Measurements from ENCODE around the gene IKZF4.
"Not testable (repeated sequence)": the region's sequence is repeated elsewhere in the genome, so short reads cannot be mapped to it uniquely, and the experiment has no call there.

The IKZF4 gene

DNA sequence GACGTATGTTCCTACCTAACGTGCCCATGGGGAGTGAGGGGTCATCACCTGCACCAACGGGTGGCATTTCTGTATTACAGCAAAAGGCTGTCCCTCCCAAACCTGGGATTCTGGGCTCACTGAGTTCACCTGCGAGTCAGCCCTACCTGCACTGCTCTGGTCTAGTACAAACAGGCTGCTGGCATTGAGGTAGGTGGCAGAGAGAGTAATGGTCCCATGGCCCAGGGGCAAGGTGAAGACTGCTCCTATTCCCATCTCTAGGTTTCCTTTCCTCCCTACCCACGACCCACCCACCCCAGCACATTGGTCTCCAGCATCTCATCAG, 23.3 kb upstream of the IKZF4 start:
- H3K27me3 ChIP-seq (ENCODE audit: control insufficient read depth, insufficient read depth, low read length), result no peaks in the 10 kb centered on the region
- H3K36me3 ChIP-seq (ENCODE audit: control insufficient read depth, insufficient read depth, low read length), result peaks cover 3% of the 10 kb centered on the region; the same call in 1 of the 2 replicates
- H3K4me1 ChIP-seq (ENCODE audit: control insufficient read depth, insufficient read depth, low read length), result no peaks in the 10 kb centered on the region
- WGBS (ENCODE audit: insufficient coverage, insufficient read length), result no CpG with 5 or more reads among the region's 5 CpGs
- H3K9me3 ChIP-seq (ENCODE audit: control insufficient read depth, insufficient read depth, low read length), result no peaks in the 10 kb centered on the region
- H3K27ac ChIP-seq (ENCODE audit: low read length), result no peak overlapping the region
- H3K4me3 ChIP-seq (ENCODE audit: low read length), result peak overlapping the region; percentile 82
- DNase-seq (ENCODE audit: low read depth, low spot score), result no peak

DNA sequence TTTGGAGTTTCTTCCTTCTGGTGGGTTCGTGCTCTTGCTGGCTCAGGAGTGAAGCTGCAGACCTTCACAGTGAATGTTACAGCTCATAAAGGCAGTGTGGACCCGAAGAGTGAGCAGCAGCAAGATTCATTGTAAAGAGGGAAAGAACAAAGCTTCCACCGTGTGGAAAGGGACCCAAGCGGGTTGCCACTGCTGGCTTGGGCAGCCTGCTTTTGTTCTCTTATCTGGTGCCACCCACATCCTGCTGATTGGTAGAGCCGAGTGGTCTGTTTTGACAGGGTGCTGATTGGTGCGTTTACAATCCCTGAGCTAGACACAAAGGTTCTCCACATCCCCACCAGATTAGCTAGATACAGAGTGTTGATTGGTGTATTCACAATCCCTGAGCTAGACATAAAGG, 21.3 kb upstream of the IKZF4 start:
- WGBS (ENCODE audit: insufficient coverage, insufficient read length), result no CpG with 5 or more reads among the region's 6 CpGs
- not testable (repeated sequence) for H3K36me3 ChIP-seq (ENCODE audit: control insufficient read depth, insufficient read depth, low read length); DNase-seq (ENCODE audit: low read depth, low spot score); H3K27ac ChIP-seq (ENCODE audit: low read length); H3K27me3 ChIP-seq (ENCODE audit: control insufficient read depth, insufficient read depth, low read length); H3K9me3 ChIP-seq (ENCODE audit: control insufficient read depth, insufficient read depth, low read length); H3K4me1 ChIP-seq (ENCODE audit: control insufficient read depth, insufficient read depth, low read length); H3K4me3 ChIP-seq (ENCODE audit: low read length)

DNA sequence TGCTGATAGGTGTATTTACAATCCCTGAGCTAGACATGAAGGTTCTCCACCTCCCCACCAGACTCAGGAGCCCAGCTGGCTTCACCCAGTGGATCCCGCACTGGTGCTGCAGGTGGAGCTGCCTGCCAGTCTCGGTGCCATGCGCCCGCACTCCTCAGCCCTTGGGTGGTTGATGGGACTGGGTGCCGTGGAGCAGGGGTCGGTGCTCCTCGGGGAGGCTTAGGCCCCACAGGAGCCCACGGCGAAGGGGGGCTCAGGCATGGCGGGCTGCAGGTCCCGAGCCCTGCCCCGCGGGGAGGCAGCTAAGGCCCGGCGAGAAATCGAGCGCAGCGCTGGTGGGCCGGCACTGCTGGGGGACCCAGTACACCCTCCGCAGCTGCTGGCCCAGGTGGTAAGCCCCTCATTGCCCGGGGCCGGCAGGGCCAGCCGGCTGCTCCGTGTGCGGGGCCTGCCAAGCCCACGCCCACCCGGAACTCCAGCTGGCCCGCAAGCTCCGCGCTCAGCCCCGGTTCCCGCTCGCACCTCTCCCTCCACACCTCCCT, 20.8 kb upstream of the IKZF4 start:
- not testable (repeated sequence) for H3K9me3 ChIP-seq (ENCODE audit: control insufficient read depth, insufficient read depth, low read length); H3K4me3 ChIP-seq (ENCODE audit: low read length); H3K36me3 ChIP-seq (ENCODE audit: control insufficient read depth, insufficient read depth, low read length); H3K27me3 ChIP-seq (ENCODE audit: control insufficient read depth, insufficient read depth, low read length); DNase-seq (ENCODE audit: low read depth, low spot score); H3K27ac ChIP-seq (ENCODE audit: low read length); H3K4me1 ChIP-seq (ENCODE audit: control insufficient read depth, insufficient read depth, low read length)
- no CpG with 5 or more reads among the region's 33 CpGs for WGBS (ENCODE audit: insufficient coverage, insufficient read length)

DNA sequence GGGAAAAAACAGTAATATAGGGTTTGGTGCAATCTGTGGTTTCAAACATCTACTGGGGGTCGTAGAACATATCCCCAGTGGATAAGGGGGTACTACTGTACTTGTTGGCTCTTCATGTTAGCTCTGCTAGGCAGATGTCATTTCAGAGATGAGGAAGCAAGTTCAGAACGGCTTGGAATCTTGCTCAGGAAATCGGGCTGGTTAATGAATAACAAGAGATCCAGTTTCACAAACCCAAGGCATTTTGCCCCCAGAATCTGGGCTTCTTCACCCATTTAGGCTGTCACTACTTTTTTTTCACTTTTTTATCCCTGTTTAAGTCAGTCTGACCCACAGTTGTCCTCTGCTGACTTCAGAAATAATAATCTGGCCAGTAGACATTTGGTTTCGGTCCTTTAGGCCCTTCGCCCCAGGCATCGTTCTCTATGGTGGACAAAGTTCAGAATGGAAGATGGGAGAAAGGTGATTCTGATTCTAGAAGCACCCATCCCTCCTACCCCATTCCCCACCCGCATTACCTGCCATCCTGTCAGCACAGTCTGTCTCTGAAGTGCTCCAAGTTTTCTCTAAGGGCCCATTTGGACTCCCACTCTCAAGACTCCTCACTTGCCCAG, 19.2 kb upstream of the IKZF4 start:
- Histone ChIP-seq H3K27ac (ENCODE audit: low read length) (no peak overlapping the region), H3K27me3 (ENCODE audit: control insufficient read depth, insufficient read depth, low read length) (no peaks in the 10 kb centered on the region), H3K36me3 (ENCODE audit: control insufficient read depth, insufficient read depth, low read length) (peaks cover 10% of the 10 kb centered on the region; the same call in 1 of the 2 replicates), H3K9me3 (ENCODE audit: control insufficient read depth, insufficient read depth, low read length) (no peaks in the 10 kb centered on the region), H3K4me1 (ENCODE audit: control insufficient read depth, insufficient read depth, low read length) (no peaks in the 10 kb centered on the region), H3K4me3 (ENCODE audit: low read length) (no peak overlapping the region)
- no peak for DNase-seq (ENCODE audit: low read depth, low spot score)
- WGBS (ENCODE audit: insufficient coverage, insufficient read length), result no CpG with 5 or more reads among the region's 7 CpGs

DNA sequence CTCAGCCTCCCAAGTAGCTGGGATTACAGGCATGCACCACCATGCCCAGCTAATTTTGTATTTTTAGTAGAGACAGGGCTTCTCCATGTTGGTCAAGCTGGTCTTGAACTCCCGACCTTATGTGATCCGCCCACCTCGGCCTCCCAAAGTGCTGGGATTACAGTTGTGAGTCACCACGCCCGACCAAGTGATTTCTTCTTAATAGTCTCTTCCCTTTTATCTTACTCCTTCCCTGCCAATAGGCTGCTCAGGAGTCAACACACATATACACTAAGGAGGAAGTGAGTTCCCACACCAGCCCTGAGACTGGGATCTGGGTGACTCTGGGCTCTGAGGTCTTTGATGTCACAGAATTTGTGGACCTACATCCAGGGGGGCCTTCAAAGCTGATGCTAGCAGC, 17.5 kb upstream of the IKZF4 start:
- H3K9me3 ChIP-seq (ENCODE audit: control insufficient read depth, insufficient read depth, low read length); DNase-seq (ENCODE audit: low read depth, low spot score); H3K27ac ChIP-seq (ENCODE audit: low read length); H3K4me1 ChIP-seq (ENCODE audit: control insufficient read depth, insufficient read depth, low read length); H3K4me3 ChIP-seq (ENCODE audit: low read length); H3K36me3 ChIP-seq (ENCODE audit: control insufficient read depth, insufficient read depth, low read length); H3K27me3 ChIP-seq (ENCODE audit: control insufficient read depth, insufficient read depth, low read length): not testable (repeated sequence)
- WGBS (ENCODE audit: insufficient coverage, insufficient read length), result no CpG with 5 or more reads among the region's 5 CpGs

DNA sequence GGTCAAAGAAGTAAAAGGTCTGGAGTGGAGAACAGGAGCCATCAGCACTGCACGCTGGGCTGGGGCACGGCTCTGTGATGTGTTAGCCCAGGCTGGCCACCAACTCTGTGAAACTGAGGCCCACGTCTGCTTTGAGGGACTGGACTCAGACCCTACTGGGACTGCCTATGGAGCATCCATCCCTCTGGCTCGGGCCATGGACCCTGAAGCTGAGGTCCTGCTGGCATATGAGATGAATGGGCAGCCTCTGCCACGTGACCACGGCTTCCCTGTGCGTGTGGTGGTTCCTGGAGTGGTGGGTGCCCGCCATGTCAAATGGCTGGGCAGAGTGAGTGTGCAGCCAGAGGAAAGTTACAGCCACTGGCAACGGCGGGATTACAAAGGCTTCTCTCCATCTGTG, 16.6 kb upstream of the IKZF4 start:
- H3K4me3 ChIP-seq (ENCODE audit: low read length), result no peak overlapping the region
- no CpG with 5 or more reads among the region's 10 CpGs for WGBS (ENCODE audit: insufficient coverage, insufficient read length)
- H3K36me3 ChIP-seq (ENCODE audit: control insufficient read depth, insufficient read depth, low read length), result peaks cover 10% of the 10 kb centered on the region; the same call in 1 of the 2 replicates
- H3K4me1 ChIP-seq (ENCODE audit: control insufficient read depth, insufficient read depth, low read length), result no peaks in the 10 kb centered on the region
- H3K9me3 ChIP-seq (ENCODE audit: control insufficient read depth, insufficient read depth, low read length), result no peaks in the 10 kb centered on the region
- no peak overlapping the region for H3K27ac ChIP-seq (ENCODE audit: low read length)
- no peaks in the 10 kb centered on the region for H3K27me3 ChIP-seq (ENCODE audit: control insufficient read depth, insufficient read depth, low read length)
- DNase-seq (ENCODE audit: low read depth, low spot score), result no peak

DNA sequence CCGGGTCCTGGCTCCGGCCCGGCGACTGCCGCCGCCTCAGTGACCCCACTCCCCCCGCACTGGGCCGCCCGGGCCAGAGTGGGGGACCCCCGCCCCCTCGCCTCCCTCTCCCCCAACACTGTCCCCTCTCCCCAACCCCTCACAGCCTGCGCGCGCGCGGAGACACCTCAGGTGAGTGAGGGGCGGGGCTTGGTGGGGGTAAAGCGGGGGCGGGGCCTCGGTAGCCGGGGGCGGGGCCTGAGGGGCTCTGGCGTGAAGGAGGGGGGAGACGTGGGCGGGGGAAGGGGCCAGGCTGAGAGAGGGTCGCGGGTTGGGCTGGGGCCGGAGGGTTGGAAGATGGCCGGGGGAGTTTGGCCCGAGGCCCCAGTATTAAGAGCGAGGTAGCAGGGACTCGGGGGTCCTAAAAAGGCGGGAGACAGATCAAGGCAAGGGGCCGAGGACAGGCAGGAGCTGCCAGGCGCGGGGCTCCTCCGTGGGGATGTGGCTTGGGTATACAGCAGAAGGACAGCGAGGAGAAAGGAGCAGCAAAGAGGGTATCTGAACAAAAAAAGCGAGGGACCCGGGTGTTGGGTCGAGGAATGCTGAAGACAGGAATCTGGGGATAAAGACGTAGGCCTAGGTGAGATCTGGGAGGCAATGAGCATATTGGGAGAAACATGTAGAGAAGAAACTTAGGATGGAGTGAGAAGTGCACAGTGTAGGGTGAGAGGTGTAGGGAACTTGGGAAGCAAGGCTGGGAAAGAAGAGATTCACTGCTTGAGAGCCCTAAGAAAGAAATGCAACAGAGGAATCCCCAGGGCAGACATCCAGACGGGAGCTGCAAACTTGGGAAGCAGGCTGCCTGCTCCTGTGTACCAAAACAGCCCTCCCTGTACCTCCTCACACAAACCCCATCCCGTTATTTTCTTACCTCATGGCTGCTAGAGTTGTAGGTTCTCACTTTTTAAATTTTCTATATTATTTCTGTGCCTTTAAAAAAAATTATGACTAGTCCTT, 13.0 kb upstream of the IKZF4 start:
- H3K27me3 ChIP-seq (ENCODE audit: control insufficient read depth, insufficient read depth, low read length), result no peaks in the 10 kb centered on the region
- H3K27ac ChIP-seq (ENCODE audit: low read length), result no peak overlapping the region
- no CpG with 5 or more reads among the region's 44 CpGs for WGBS (ENCODE audit: insufficient coverage, insufficient read length)
- no peaks in the 10 kb centered on the region for H3K4me1 ChIP-seq (ENCODE audit: control insufficient read depth, insufficient read depth, low read length)
- peak overlapping the region; percentile 84; the same call in 1 of the 2 replicates for H3K4me3 ChIP-seq (ENCODE audit: low read length)
- no peak for DNase-seq (ENCODE audit: low read depth, low spot score)
- H3K36me3 ChIP-seq (ENCODE audit: control insufficient read depth, insufficient read depth, low read length), result peaks cover 6% of the 10 kb centered on the region; the same call in 1 of the 2 replicates
- no peaks in the 10 kb centered on the region for H3K9me3 ChIP-seq (ENCODE audit: control insufficient read depth, insufficient read depth, low read length)

DNA sequence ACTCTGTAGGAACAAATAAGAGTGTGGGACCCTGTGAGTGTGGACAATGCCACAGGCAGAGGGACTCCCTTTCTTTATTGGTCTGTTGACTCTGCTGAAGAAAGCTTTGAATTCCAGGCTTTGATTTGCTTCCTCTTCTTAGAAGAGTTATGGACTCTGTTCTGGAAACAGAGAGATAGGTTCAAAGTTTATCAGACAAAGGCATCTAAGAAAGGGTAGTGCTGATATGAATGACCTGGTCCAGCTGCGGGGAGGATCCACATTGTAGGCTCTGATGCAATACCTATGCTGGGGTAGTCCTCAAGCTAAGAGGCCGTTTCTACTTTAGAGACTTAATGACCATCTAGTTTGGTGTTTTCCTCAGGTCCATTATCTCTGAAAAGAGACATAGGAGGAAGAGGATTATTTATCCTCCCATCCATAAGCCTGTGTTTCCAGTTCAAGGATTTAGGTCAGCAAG, 10.7 kb upstream of the IKZF4 start:
- Histone ChIP-seq H3K27ac (ENCODE audit: low read length) (no peak overlapping the region), H3K4me3 (ENCODE audit: low read length) (no peak overlapping the region), H3K36me3 (ENCODE audit: control insufficient read depth, insufficient read depth, low read length) (no peaks in the 10 kb centered on the region), H3K9me3 (ENCODE audit: control insufficient read depth, insufficient read depth, low read length) (no peaks in the 10 kb centered on the region), H3K4me1 (ENCODE audit: control insufficient read depth, insufficient read depth, low read length) (no peaks in the 10 kb centered on the region), H3K27me3 (ENCODE audit: control insufficient read depth, insufficient read depth, low read length) (no peaks in the 10 kb centered on the region)
- WGBS (ENCODE audit: insufficient coverage, insufficient read length), result no CpG with 5 or more reads among the region's 2 CpGs
- no peak for DNase-seq (ENCODE audit: low read depth, low spot score)

DNA sequence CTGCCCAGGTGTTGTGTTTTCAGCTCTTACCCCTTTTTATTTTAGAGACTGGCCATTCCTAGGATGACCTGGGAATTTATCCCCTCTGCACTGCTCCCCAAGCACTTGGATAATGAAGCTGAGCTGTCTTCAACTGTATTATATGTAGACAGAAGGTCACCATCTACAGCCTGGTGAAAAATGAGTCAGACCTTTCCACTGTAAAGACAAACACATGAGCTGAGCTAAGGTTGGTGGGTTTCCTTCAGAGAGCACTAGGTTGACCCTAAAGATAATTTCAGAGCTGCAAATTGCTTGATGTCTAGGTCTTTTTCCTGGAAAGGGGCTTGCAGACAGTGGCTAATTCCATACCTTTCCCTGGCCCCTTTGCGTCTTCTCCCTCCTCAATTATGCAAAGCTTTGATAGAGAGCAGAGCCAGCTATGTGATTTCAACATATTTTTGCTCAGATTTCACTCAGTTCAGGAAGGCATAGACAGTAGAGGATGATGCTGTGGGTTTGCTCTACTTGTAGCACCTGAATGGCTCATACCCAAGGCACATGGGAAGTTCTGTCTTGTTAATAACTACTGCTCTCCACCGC, 9.2 kb upstream of the IKZF4 start:
- WGBS (ENCODE audit: insufficient coverage, insufficient read length), result no CpG with 5 or more reads among the region's 2 CpGs
- DNase-seq (ENCODE audit: low read depth, low spot score), result no peak
- H3K27ac ChIP-seq (ENCODE audit: low read length), result no peak overlapping the region
- no peaks in the 10 kb centered on the region for H3K9me3 ChIP-seq (ENCODE audit: control insufficient read depth, insufficient read depth, low read length)
- H3K36me3 ChIP-seq (ENCODE audit: control insufficient read depth, insufficient read depth, low read length), result no peaks in the 10 kb centered on the region
- H3K4me1 ChIP-seq (ENCODE audit: control insufficient read depth, insufficient read depth, low read length), result no peaks in the 10 kb centered on the region
- H3K27me3 ChIP-seq (ENCODE audit: control insufficient read depth, insufficient read depth, low read length), result no peaks in the 10 kb centered on the region
- H3K4me3 ChIP-seq (ENCODE audit: low read length), result no peak overlapping the region

DNA sequence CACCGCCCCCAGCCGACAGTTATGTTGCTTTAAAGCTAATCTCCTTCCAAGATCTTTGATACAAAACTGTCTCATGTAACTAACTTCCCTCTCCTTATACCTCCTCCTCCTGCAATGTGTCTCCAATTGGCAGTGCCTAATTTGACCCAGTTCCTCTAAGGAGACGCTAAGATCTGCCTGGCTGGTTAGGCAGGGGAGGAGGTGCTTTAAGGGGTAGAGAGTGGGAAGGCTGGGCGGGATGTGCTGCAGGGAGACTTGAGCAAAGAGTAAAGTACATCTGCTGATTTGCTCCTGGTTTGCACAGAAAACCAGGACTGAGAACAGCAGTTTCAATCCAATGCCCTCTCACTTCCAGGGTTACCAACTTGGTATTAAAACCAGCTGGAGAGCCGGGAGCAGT, 7.4 kb upstream of the IKZF4 start:
- H3K36me3 ChIP-seq (ENCODE audit: control insufficient read depth, insufficient read depth, low read length), result no peaks in the 10 kb centered on the region
- no peaks in the 10 kb centered on the region for H3K27me3 ChIP-seq (ENCODE audit: control insufficient read depth, insufficient read depth, low read length)
- no peak overlapping the region for H3K27ac ChIP-seq (ENCODE audit: low read length)
- no peak for DNase-seq (ENCODE audit: low read depth, low spot score)
- no peaks in the 10 kb centered on the region for H3K4me1 ChIP-seq (ENCODE audit: control insufficient read depth, insufficient read depth, low read length)
- no peaks in the 10 kb centered on the region for H3K9me3 ChIP-seq (ENCODE audit: control insufficient read depth, insufficient read depth, low read length)
- H3K4me3 ChIP-seq (ENCODE audit: low read length), result no peak overlapping the region
- WGBS (ENCODE audit: insufficient coverage, insufficient read length), result no CpG with 5 or more reads among the region's 5 CpGs
